Measurements from ENCODE around the gene ACAN. TPM values are rescaled to one million over a fixed set of nuclear protein-coding genes. Genes with fewer than 3 reads are reported as not detected.

Gene ACAN
- total RNA-seq, 2 donors from 2014 or later, result 0.17 to 0.35 TPM

- no peaks in the 10 kb centered on the region for H3K9me3 ChIP-seq
- H3K4me3 ChIP-seq, result no peak overlapping the region
- intact Hi-C loops (cut with DNase I), result no loop called here
- no peaks in the 10 kb centered on the region for H3K4me1 ChIP-seq
- no peak overlapping the region for H3K27ac ChIP-seq
- no peaks in the 10 kb centered on the region for H3K36me3 ChIP-seq
- no peak for TF ChIP-seq CTCF (IDR thresholded peaks at IDR 0.05)
- no peak overlapping the region for H3K9ac ChIP-seq (ENCODE audit: low read depth in 2 of 2, low read length in 2 of 2)
- no peaks in the 10 kb centered on the region for H3K27me3 ChIP-seq
- no peak for DNase-seq
Measured at GRCh38 chr15:88899251-88899650, 96.0 kb downstream of the ACAN start.

- Histone ChIP-seq H3K4me3 (no peak overlapping the region), H3K4me1 (peaks cover 4% of the 10 kb centered on the region), H3K36me3 (no peaks in the 10 kb centered on the region), H3K27me3 (no peaks in the 10 kb centered on the region), H3K9ac (ENCODE audit: low read depth in 2 of 2, low read length in 2 of 2) (no peak overlapping the region), H3K27ac (no peak overlapping the region), H3K9me3 (no peaks in the 10 kb centered on the region)
- no peak for TF ChIP-seq CTCF (IDR thresholded peaks at IDR 0.05)
- DNase-seq, result no peak
- intact Hi-C loops (cut with DNase I), result no loop called here
Measured at GRCh38 chr15:88900309-88900981, 97.2 kb downstream of the ACAN start.

- no peak for DNase-seq
- Histone ChIP-seq H3K9ac (ENCODE audit: low read depth in 2 of 2, low read length in 2 of 2) (no peak overlapping the region), H3K27me3 (no peaks in the 10 kb centered on the region), H3K4me1 (peaks cover 4% of the 10 kb centered on the region), H3K9me3 (no peaks in the 10 kb centered on the region), H3K4me3 (no peak overlapping the region), H3K36me3 (no peaks in the 10 kb centered on the region), H3K27ac (no peak overlapping the region)
- intact Hi-C loops (cut with DNase I), result no loop called here
- TF ChIP-seq CTCF (IDR thresholded peaks at IDR 0.05), result no peak
Measured at GRCh38 chr15:88900982-88901418, 97.8 kb downstream of the ACAN start.

GRCh38 chr15:88901508-88902220, 98.4 kb downstream of the ACAN start:
- Histone ChIP-seq H3K27me3 (no peaks in the 10 kb centered on the region), H3K27ac (no peak overlapping the region), H3K36me3 (no peaks in the 10 kb centered on the region), H3K4me1 (peaks cover 4% of the 10 kb centered on the region), H3K4me3 (no peak overlapping the region), H3K9me3 (no peaks in the 10 kb centered on the region), H3K9ac (ENCODE audit: low read depth in 2 of 2, low read length in 2 of 2) (no peak overlapping the region)
- DNase-seq, result no peak
- TF ChIP-seq CTCF (IDR thresholded peaks at IDR 0.05), result no peak
- intact Hi-C loops (cut with DNase I), result no loop called here

GRCh38 chr15:88902221-88902835, 99.1 kb downstream of the ACAN start:
- Histone ChIP-seq H3K27me3 (no peaks in the 10 kb centered on the region), H3K36me3 (no peaks in the 10 kb centered on the region), H3K4me1 (peaks cover 4% of the 10 kb centered on the region), H3K9ac (ENCODE audit: low read depth in 2 of 2, low read length in 2 of 2) (no peak overlapping the region), H3K9me3 (no peaks in the 10 kb centered on the region), H3K27ac (no peak overlapping the region), H3K4me3 (no peak overlapping the region)
- DNase-seq, result no peak
- no peak for TF ChIP-seq CTCF (IDR thresholded peaks at IDR 0.05)
- intact Hi-C loops (cut with DNase I), result no loop called here
